NCI-H226 (cell line): ENCODE data around the gene PATL2.
"Not testable (repeated sequence)": the region's sequence is repeated elsewhere in the genome, so short reads cannot be mapped to it uniquely, and the experiment has no call there.

Experiments
- DNase-seq: peaks from one replicate; pipeline ENCODE4 v3.0.0-alpha.2; 2015

The PATL2 gene

GRCh38 chr15:44636976-44637375, 74.1 kb downstream of the PATL2 start:
- no peak for DNase-seq

DNA sequence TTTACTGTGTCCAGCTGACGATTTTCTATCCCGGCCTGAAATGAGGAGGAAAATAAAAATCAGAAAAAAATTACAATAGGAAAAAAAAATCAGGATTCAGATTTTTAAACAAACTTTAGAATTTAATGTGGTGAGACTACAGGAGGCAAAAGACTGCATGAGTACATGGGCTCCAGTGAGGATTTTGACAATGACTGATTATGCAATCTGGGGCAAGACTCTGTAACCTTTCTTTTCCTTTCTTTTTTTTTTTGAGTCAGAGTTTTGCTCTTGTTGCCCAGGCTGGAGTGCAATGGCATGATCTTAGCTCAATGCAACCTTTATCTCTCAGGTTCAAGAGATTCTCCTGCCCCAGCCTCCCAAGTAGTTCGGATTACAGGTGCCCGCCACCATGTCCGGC, 77.5 kb downstream of the PATL2 start:
- DNase-seq = no peak

DNA sequence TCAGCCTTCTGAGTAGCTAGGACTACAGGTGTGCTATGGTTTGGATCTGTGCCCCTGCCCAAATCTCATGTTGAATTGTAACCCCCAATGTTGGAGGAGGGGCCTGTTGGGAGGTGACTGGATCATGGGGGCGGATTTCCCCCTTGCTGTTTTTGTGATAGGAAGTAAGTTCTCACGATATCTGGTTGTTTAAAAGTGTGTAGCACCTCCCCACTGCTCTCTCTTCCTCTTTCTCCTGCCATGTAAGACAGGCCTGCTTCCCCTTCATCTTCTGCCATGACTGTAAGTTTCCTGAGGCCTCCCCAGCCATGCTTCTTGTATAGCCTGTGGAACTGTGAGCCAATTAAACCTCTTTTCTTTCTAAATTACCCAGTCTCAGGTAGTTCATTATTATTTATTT, 85.8 kb downstream of the PATL2 start:
- DNase-seq = not testable (repeated sequence)

DNA sequence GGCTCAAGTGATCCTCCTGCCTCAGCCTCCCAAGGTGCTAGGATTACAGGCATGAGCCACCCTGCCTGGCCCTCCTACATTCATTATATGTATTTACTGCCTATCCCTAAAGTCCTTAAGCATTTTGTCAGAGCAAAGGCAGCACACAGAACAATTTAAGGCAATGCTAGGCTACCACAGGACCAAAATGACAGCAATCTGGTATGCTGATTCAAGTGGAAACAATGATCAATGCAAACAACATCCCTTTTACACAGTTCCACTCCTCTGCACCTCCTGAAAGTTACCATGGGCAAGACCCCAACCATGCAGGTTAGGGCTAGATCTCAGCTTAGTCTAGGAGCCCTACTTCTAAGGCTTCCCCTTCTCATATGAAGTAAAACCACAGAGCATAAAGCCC, 87.9 kb downstream of the PATL2 start:
- DNase-seq = no peak

DNA sequence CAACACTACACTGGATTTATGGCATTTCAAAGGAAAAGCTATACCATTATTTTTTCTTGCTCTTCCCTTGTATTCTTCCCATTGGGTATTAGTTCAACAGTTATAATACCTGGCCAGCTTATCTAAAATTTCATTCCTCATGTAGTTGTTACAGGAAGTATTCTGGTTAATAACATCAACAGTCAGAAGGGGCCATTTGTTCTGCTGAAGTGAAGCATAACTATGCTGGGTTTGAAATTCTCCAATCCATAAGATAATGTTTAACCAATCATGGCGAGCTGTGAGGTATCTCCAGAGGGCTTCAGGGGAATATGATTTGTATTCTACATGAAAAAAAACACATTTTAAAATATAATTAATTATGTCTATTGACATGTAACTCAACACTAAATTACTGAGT, 91.0 kb downstream of the PATL2 start:
- no peak for DNase-seq

GRCh38 chr15:44616974-44617373, 94.1 kb downstream of the PATL2 start:
- no peak for DNase-seq
